ENCODE measurements around the gene ZMIZ1.

DNA sequence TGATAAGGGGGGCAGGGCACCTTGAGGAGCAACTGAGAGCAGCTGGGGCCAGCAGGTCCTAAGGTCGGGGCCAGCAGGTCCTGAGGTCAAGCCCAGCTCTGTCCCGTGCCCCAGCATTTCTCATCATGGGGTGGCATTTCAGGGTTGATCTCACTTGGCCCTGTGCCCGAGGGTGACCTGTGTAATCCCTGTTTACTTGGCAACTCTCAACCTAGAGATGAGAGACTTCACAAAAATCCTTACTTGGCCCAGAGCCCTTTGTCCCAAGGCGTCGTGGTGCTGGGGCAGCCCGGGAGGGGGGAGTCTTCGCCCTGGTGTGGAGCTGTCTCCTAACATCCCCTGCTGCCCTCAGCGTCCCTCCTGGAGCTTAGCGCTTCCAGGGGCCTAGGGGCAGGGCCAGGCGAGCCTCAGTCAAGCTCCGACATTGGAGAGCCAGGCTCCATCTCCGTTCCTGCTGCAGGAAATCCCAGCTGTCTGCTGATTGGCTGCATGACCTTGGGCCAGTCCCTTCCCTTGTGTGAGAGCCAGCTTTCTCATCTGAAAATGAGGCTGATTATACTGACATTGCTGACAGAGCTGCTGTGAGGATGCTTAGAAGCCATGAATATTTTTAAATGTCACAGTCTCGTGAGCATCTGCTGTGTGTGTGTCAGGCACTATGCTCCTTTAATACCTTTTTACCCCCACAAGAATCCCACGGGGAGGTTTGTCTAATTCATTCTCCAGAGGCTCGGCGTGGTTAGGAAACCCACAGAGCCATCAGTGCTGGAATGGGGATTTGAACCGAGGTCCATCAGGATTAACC lies 94.3 kb downstream of the ZMIZ1 start:
- TF ChIP-seq, protein P1, sequence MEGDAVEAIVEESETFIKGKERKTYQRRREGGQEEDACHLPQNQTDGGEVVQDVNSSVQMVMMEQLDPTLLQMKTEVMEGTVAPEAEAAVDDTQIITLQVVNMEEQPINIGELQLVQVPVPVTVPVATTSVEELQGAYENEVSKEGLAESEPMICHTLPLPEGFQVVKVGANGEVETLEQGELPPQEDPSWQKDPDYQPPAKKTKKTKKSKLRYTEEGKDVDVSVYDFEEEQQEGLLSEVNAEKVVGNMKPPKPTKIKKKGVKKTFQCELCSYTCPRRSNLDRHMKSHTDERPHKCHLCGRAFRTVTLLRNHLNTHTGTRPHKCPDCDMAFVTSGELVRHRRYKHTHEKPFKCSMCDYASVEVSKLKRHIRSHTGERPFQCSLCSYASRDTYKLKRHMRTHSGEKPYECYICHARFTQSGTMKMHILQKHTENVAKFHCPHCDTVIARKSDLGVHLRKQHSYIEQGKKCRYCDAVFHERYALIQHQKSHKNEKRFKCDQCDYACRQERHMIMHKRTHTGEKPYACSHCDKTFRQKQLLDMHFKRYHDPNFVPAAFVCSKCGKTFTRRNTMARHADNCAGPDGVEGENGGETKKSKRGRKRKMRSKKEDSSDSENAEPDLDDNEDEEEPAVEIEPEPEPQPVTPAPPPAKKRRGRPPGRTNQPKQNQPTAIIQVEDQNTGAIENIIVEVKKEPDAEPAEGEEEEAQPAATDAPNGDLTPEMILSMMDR (conservative IDR thresholded peaks at IDR 0.05; ENCODE audit: low read length) = no peak
- no peak for TF ChIP-seq EZH2phosphoT487 (IDR thresholded peaks at IDR 0.05; ENCODE audit: borderline replicate concordance)

All from Loucy (cell line).